Measurements from ENCODE around the gene ANKRD65. TPM values are rescaled to one million over a fixed set of nuclear protein-coding genes. Genes with fewer than 3 reads are reported as not detected.
A peak's percentile ranks its signal among the peaks of the same experiment; 100 is the strongest.
"Not testable (repeated sequence)": the region's sequence is repeated elsewhere in the genome, so short reads cannot be mapped to it uniquely, and the experiment has no call there.

The ANKRD65 gene
- total and polyA plus RNA-seq, 7 donors = 0.69 to 23.0 (median 10.0) TPM

GRCh38 chr1:1430992-1431844 is 10.1 kb upstream of the ANKRD65 start:
- H3K4me3 ChIP-seq = peak overlapping the region in 2 of 4 donors; percentile 11 to 22
- peaks cover 0 to 83% (median 81%) of the 10 kb centered on the region in 4 donors for H3K4me1 ChIP-seq
- H3K27me3 ChIP-seq = no peaks in the 10 kb centered on the region
- DNase-seq = no peak
- no peaks in the 10 kb centered on the region for H3K9me3 ChIP-seq
- WGBS, 2 donors = 57% methylated on average over 18 of the region's 18 CpGs
- no peak for TF ChIP-seq POLR2AphosphoS5 (IDR thresholded peaks at IDR 0.05)
- TF ChIP-seq EP300 (IDR thresholded peaks at IDR 0.05) = no peak
- no peak for TF ChIP-seq CTCF (IDR thresholded peaks at IDR 0.05)
- no peak for TF ChIP-seq POLR2A (IDR thresholded peaks at IDR 0.05)
- H3K36me3 ChIP-seq = no peaks in the 10 kb centered on the region
- H3K27ac ChIP-seq = peak overlapping the region; percentile 93 to 99 (median 96)
- intact Hi-C loops (cut with DNase I) = no loop called here

GRCh38 chr1:1430114-1430982 is 9.3 kb upstream of the ANKRD65 start:
- no peaks in the 10 kb centered on the region for H3K9me3 ChIP-seq
- H3K27me3 ChIP-seq = no peaks in the 10 kb centered on the region
- 53 to 60% methylated on average over 35 of the region's 35 CpGs for WGBS, 2 donors
- TF ChIP-seq EP300 (IDR thresholded peaks at IDR 0.05) (no peak), POLR2AphosphoS5 (IDR thresholded peaks at IDR 0.05) (peak in 3 of 4 donors; percentile 58 to 65 (median 61)), POLR2A (IDR thresholded peaks at IDR 0.05) (no peak), CTCF (IDR thresholded peaks at IDR 0.05) (peak; percentile 10 to 49 (median 25))
- H3K4me1 ChIP-seq = peaks cover 0 to 77% (median 75%) of the 10 kb centered on the region in 4 donors
- intact Hi-C loops (cut with DNase I) = no loop called here
- no peaks in the 10 kb centered on the region for H3K36me3 ChIP-seq
- peak overlapping the region in 3 of 4 donors; percentile 3 to 22 (median 11) for H3K4me3 ChIP-seq
- peak overlapping the region; percentile 93 to 99 (median 96) for H3K27ac ChIP-seq
- DNase-seq = peak; percentile 92

GRCh38 chr1:1429671-1430073 is 8.6 kb upstream of the ANKRD65 start:
- peak in 1 of 4 donors; percentile 2 for TF ChIP-seq POLR2AphosphoS5 (IDR thresholded peaks at IDR 0.05)
- TF ChIP-seq EP300 (IDR thresholded peaks at IDR 0.05) = no peak
- peaks cover 0 to 70% (median 68%) of the 10 kb centered on the region in 4 donors for H3K4me1 ChIP-seq
- H3K9me3 ChIP-seq = no peaks in the 10 kb centered on the region
- intact Hi-C loops (cut with DNase I) = no loop called here
- no peak overlapping the region for H3K4me3 ChIP-seq
- H3K27ac ChIP-seq = peak overlapping the region; percentile 93 to 99 (median 96)
- no peaks in the 10 kb centered on the region for H3K27me3 ChIP-seq
- no peak for DNase-seq
- no peaks in the 10 kb centered on the region for H3K36me3 ChIP-seq
- 62 to 77% methylated on average over 6 of the region's 6 CpGs for WGBS, 2 donors

- peaks cover 0 to 63% (median 61%) of the 10 kb centered on the region in 4 donors for H3K4me1 ChIP-seq
Measured at GRCh38 chr1:1428967-1429366, 7.9 kb upstream of the ANKRD65 start.

GRCh38 chr1:1428174-1428573 is 7.1 kb upstream of the ANKRD65 start:
- Histone ChIP-seq H3K27ac (peak overlapping the region; percentile 93 to 99 (median 96)), H3K4me1 (peaks cover 0 to 55% (median 53%) of the 10 kb centered on the region in 4 donors)
- 56 to 82% methylated on average over 19 of the region's 19 CpGs for WGBS, 2 donors

More at GRCh38 chr1:1428967-1429366, 7.9 kb upstream of the ANKRD65 start:
- intact Hi-C loops (cut with DNase I); DNase-seq; H3K27me3 ChIP-seq; H3K36me3 ChIP-seq; H3K4me3 ChIP-seq; H3K9me3 ChIP-seq: not testable (repeated sequence)
- WGBS, 2 donors = 88 to 92% methylated on average over 6 of the region's 6 CpGs
- peak overlapping the region; percentile 93 to 99 (median 96) for H3K27ac ChIP-seq

More at GRCh38 chr1:1428174-1428573, 7.1 kb upstream of the ANKRD65 start:
- intact Hi-C loops (cut with DNase I) = no loop called here
- Histone ChIP-seq H3K9me3 (no peaks in the 10 kb centered on the region), H3K36me3 (no peaks in the 10 kb centered on the region), H3K4me3 (no peak overlapping the region), H3K27me3 (no peaks in the 10 kb centered on the region)
- no peak for TF ChIP-seq POLR2AphosphoS5 (IDR thresholded peaks at IDR 0.05)
- no peak for TF ChIP-seq POLR2A (IDR thresholded peaks at IDR 0.05)
- no peak for TF ChIP-seq EP300 (IDR thresholded peaks at IDR 0.05)
- no peak for TF ChIP-seq CTCF (IDR thresholded peaks at IDR 0.05)
- no peak for DNase-seq

Measured in sigmoid colon (tissue), 7 donors.